Tibial nerve (tissue), 4 donors: ENCODE measurements around the gene THAP5. TPM values are rescaled to one million over a fixed set of nuclear protein-coding genes. Genes with fewer than 3 reads are reported as not detected.

ENCODE experiments used
- DNase-seq, 2 donors: peaks; one replicate each; pipeline ENCODE4 v3.0.0-alpha.2; 2019; ENCODE audit warnings: low spot score in 2 of 2
- H3K27ac ChIP-seq, 4 donors: fragments of 200-600 bp; sonication (generic) in 3 of 4; one replicate each; pipeline ENCODE4 v1.5.1; 2017 to 2019; ENCODE audit warnings: mild to moderate bottlenecking in 1 of 4
- H3K27me3 ChIP-seq, 2 donors: fragments of 200-600 bp; sonication (generic) in 1 of 2; one replicate each; pipeline versions ENCODE4 v1.5.1 to v1.6.0; 2017 to 2019
- H3K36me3 ChIP-seq, 3 donors: fragments of 200-600 bp; sonication (generic); one replicate each; pipeline ENCODE4 v1.5.1; 2018 to 2019
- H3K4me1 ChIP-seq, 4 donors: fragments of 200-600 bp; sonication (generic) in 3 of 4; one replicate each; pipeline ENCODE4 v1.5.1; 2017 to 2019
- H3K4me3 ChIP-seq, 4 donors: fragments of 200-600 bp; sonication (generic) in 3 of 4; one replicate each; pipeline ENCODE4 v1.5.1; 2017 to 2019; ENCODE audit warnings: mild to moderate bottlenecking in 1 of 4, moderate library complexity in 1 of 4
- H3K9me3 ChIP-seq, 4 donors: fragments of 200-600 bp; sonication (generic) in 3 of 4; one replicate each; pipeline ENCODE4 v1.5.1; 2017 to 2019
- CTCF ChIP-seq, 5 experiments: fragments of 200-600 bp in 3 of 5; fragments of 450-650 bp in 2 of 5; sonication (generic) in 3 of 5; IDR thresholded peaks; one replicate each; pipeline ENCODE4 v1.5.1; 2016 to 2019; ENCODE audit warnings: antibody characterized with exemption in 5 of 5, mild to moderate bottlenecking in 3 of 5, moderate library complexity in 2 of 5
- EP300 ChIP-seq, 2 donors: sonication (generic); formaldehyde crosslinking; IDR thresholded peaks; one replicate each; pipeline ENCODE4 v1.6.1; 2017; ENCODE audit warnings: antibody characterized with exemption in 2 of 2, mild to moderate bottlenecking in 1 of 2
- POLR2A ChIP-seq, 2 donors: fragments of 450-650 bp; IDR thresholded peaks; one replicate each; pipeline ENCODE4 v1.6.1; 2017; ENCODE audit warnings: antibody characterized with exemption in 2 of 2, mild to moderate bottlenecking in 2 of 2, moderate library complexity in 2 of 2
- WGBS, 2 donors: methylation state at CpG; one replicate each; pipeline ENCODE4 v1.1.5; 2018; 5-methylcytosine and 5-hydroxymethylcytosine counted together
- total RNA-seq, 4 donors: library from RNA; depleted of rRNA; stranded (reverse); fragments of >200 nt; gene quantifications; one replicate each; pipeline ENCODE4 v1.1.0, GENCODE V29; 2016

Gene THAP5
- total RNA-seq, 4 donors from 2014 or later = 20.3 to 33.0 (median 25.4) TPM

GRCh38 chr7:108535744-108536143, 33.8 kb downstream of the THAP5 start:
- Histone ChIP-seq H3K4me1 (no peaks in the 10 kb centered on the region), H3K9me3 (no peaks in the 10 kb centered on the region), H3K27ac (no peak overlapping the region), H3K4me3 (no peak overlapping the region), H3K27me3 (no peaks in the 10 kb centered on the region), H3K36me3 (no peaks in the 10 kb centered on the region)
- no peak for DNase-seq
- no peak for TF ChIP-seq POLR2A (IDR thresholded peaks at IDR 0.05)
- TF ChIP-seq CTCF (IDR thresholded peaks at IDR 0.05) = no peak
- no peak for TF ChIP-seq EP300 (IDR thresholded peaks at IDR 0.05)
- 71 to 78% methylated on average over 1 of the region's 1 CpG for WGBS, 2 donors

DNA sequence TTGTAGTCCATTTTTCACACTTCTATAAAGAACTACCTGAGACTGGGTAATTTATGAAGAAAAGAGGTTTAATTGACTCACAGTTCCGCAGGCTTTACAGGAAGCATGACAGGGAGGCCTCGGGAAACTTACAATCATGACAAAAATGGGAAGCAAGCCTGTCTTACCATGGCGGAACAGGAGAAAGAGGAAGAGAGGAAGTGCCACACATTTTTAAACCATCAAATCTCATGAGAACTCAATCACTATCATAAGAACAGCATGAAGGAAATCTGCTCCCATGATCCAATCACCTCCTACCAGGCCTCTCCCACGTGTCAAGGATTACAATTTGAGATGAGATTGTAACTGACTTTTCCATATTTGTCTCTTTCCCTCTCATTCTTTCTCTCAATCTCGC, 34.2 kb downstream of the THAP5 start:
- Histone ChIP-seq H3K27me3 (no peaks in the 10 kb centered on the region), H3K9me3 (no peaks in the 10 kb centered on the region), H3K4me1 (no peaks in the 10 kb centered on the region), H3K4me3 (no peak overlapping the region), H3K36me3 (no peaks in the 10 kb centered on the region), H3K27ac (no peak overlapping the region)
- TF ChIP-seq CTCF (IDR thresholded peaks at IDR 0.05) (no peak), POLR2A (IDR thresholded peaks at IDR 0.05) (no peak), EP300 (IDR thresholded peaks at IDR 0.05) (no peak)
- 73 to 84% methylated on average over 5 of the region's 5 CpGs for WGBS, 2 donors
- no peak for DNase-seq

DNA sequence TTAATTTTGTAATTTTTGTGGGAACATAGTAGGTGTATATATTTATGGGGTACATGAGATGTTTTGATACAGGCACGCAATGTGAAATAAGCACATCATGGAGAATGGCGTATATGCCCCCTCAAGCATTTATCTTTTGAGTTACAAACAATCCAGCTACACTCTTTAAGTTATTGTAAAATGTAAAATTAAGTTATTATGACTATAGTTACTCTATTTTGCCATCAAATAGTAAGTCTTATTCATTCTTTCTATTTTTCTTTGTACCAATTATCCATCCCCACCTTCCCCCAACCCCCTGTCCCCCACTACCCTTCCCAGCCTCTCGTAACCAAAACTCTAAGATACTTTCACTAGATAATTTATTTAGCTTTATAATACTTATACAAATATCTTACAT, 35.8 kb downstream of the THAP5 start:
- Histone ChIP-seq H3K4me1 (no peaks in the 10 kb centered on the region), H3K9me3 (no peaks in the 10 kb centered on the region), H3K36me3 (no peaks in the 10 kb centered on the region), H3K27me3 (no peaks in the 10 kb centered on the region), H3K4me3 (no peak overlapping the region), H3K27ac (no peak overlapping the region)
- DNase-seq = no peak
- no peak for TF ChIP-seq POLR2A (IDR thresholded peaks at IDR 0.05)
- no peak for TF ChIP-seq EP300 (IDR thresholded peaks at IDR 0.05)
- TF ChIP-seq CTCF (IDR thresholded peaks at IDR 0.05) = no peak
- 98 to 99% methylated on average over 3 of the region's 3 CpGs for WGBS, 2 donors

DNA sequence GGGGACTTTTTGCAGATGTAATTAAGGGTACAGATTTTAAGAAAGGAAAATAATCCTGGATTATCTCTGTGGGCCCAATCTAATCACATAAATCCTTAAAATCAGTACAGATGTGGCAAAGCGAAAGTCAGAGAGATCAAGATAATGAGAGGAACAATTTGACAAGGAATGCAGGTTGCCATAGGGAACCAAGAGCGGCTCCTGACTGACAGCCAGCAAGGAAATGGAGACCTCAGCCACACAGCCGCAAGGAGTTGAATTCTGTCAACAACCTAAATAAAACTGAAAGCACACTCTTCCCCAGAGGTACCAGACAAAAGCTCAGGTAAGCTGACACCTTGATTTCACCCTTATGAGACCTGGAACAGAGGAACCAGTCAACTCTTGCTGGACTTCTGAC, 40.2 kb downstream of the THAP5 start:
- no peaks in the 10 kb centered on the region for H3K36me3 ChIP-seq
- no peak overlapping the region for H3K4me3 ChIP-seq
- WGBS, 2 donors = 88 to 90% methylated on average over 3 of the region's 3 CpGs
- no peak for DNase-seq
- H3K27me3 ChIP-seq = no peaks in the 10 kb centered on the region
- no peak for TF ChIP-seq CTCF (IDR thresholded peaks at IDR 0.05)
- TF ChIP-seq POLR2A (IDR thresholded peaks at IDR 0.05) = no peak
- TF ChIP-seq EP300 (IDR thresholded peaks at IDR 0.05) = no peak
- H3K4me1 ChIP-seq = peaks cover 0 to 14% (median 11%) of the 10 kb centered on the region in 4 donors
- H3K9me3 ChIP-seq = no peaks in the 10 kb centered on the region
- no peak overlapping the region for H3K27ac ChIP-seq

GRCh38 chr7:108528183-108528712, 41.3 kb downstream of the THAP5 start:
- no peak for DNase-seq
- WGBS, 2 donors = 96 to 98% methylated on average over 6 of the region's 6 CpGs

More at GRCh38 chr7:108528183-108528712, 41.3 kb downstream of the THAP5 start:
- no peaks in the 10 kb centered on the region for H3K27me3 ChIP-seq
- no peak overlapping the region for H3K4me3 ChIP-seq
- TF ChIP-seq POLR2A (IDR thresholded peaks at IDR 0.05) = no peak
- no peak for TF ChIP-seq CTCF (IDR thresholded peaks at IDR 0.05)
- TF ChIP-seq EP300 (IDR thresholded peaks at IDR 0.05) = no peak
- peaks cover 0 to 24% (median 19%) of the 10 kb centered on the region in 4 donors for H3K4me1 ChIP-seq
- no peaks in the 10 kb centered on the region for H3K9me3 ChIP-seq
- no peaks in the 10 kb centered on the region for H3K36me3 ChIP-seq
- H3K27ac ChIP-seq = no peak overlapping the region
